CD1c-positive myeloid dendritic cell (primary cell): ENCODE measurements around the gene AHI1.

Source experiments
- DNase-seq: peaks from one replicate; pipeline ENCODE4 v3.0.0-alpha.2; 2016; ENCODE audit errors: extremely low spot score

The AHI1 gene

GRCh38 chr6:135497412-135498184 is at the start of gene AHI1:
AHI1 (minus strand) TSS chr6:135497740; CDS start chr6:135492237, 5,503 bp downstream.
- DNase-seq = peak; percentile 95

DNA sequence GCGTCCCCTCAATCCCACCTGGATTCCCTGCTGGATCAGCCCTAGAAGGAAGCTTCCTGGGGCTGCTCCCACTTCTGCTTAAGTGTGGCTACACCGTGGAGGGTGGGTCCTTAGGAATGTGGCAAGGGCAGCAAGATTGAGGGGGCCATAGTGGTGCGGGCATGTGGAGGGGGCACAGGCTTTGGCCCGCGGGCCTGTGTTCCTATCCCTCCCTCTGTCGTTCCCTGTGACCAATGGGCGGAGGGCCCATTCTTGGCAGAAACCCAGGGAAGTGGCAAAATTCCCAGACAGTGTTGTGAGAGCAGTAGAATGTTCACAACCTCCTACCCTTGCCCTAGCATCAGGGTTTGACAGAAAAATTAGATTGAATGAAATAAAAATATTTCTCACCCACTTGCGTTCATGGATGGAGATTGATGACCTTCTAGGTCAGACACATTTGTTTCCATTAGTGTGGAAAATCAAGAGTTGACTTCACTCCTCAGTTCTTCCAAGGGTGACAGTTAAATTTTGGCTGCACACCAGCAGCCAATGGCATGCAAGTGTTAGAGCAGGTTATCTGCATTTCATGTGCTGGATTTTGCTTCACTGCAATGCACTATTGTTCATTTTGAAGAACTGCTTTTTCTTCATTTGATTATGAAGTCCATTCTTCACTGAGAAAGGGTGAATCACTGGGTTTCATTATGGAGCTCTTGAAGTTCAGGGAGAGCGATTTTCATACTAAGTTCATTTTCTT is 49.3 kb upstream of the AHI1 start:
- DNase-seq = no peak

DNA sequence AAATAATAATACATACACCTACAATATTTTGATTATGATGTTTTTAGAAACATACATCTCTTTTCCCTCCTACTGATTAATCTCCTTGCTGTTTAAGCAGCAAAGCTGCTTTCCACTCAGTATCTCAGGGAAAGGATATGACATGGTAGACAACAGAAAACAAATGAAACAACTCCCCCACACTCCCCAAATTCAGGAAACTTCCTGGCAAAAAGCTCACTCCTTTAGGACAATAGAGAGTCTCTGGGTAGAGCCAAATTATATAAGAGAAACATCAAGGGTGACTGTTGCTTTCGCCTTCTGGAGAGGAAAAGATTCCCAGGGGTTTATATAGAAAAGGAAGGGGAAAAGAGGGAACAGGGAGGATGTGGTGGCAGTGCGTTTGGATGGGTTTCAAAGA is 48.7 kb upstream of the AHI1 start:
- no peak for DNase-seq

DNA sequence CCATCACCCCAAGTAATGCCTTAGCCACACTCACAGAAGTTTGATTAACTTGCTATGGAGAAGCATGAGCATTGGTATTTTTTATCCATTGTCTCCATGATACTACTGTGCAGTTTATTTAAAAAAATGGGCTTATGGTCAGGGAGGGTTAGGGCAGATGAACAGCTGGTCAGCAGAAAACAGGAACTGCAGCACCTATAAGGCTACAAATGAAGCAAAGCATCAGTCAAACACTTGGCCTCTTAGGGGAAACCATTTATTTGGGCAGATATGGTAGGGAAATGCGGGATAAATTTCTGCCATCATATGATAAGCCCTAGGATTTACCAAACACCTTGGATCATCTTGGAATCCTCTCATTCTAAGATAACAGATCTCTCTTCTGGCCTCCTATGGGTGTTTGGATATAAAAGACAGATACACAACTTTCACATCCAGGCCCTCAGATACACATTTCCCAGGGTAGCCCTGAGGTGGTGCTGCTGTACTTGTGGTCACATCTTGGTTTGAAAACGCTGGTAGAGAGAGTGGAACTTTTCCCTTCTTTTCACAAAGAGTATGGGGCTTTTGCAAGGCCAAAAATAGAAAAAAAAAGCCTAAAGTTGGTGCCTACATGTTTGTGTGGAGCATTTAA is 42.8 kb upstream of the AHI1 start:
- no peak for DNase-seq

DNA sequence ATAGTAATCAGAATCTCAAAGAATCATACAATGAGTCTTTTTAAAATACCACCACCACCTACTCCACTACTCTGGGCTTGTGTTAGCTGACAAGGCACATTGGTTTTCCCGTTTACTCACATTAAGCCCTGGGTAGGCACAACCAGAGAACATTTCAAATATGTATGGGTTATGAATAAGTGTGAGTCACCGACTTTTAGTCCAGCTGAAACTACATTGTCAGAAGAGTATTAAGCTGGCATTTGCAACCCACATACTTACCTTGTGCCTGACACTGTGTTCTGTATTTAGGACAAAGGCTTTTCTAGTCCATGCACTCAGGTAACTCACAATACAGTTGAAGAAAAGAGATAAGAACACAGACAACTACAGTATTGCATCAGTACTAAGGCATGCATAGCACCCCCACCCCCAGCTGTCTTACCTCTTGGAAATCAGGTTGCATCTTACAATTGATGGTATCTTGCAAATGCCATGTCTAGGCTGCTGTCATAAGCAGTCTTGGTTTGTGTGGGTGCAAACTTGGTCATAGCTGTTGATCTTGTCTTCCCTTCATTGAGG is 40.3 kb upstream of the AHI1 start:
- no peak for DNase-seq

- DNase-seq = peak; percentile 47
These were observed 38.5 kb upstream of the AHI1 start for GRCh38 chr6:135535989-135536414.

DNA sequence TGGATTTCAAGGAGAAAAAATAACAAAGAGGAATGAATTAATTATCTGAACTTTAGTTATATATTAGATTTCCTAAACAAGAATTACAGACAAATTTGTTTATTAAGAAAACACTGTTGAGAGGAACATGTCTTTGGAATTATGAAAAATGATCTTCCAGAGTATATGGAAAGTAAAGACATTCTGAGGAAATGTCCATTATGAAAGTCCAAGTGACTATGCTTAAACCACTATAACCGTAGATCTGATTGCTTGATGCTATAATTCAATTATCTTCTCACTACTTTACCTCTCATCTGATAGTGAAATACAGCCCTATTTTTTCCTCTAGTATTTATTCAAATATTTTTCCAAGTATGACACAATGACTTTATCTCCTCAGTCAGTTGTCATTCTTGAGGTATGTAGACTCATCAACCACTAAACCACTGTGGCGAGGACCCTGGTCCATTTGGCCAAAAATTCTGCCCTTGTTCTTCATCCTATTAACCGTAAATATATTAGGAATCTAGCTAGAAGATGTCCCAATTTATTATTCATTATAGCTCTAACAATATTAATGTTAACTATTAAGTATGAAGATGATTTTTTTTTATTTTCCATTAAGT is 37.3 kb upstream of the AHI1 start:
- DNase-seq = no peak

DNA sequence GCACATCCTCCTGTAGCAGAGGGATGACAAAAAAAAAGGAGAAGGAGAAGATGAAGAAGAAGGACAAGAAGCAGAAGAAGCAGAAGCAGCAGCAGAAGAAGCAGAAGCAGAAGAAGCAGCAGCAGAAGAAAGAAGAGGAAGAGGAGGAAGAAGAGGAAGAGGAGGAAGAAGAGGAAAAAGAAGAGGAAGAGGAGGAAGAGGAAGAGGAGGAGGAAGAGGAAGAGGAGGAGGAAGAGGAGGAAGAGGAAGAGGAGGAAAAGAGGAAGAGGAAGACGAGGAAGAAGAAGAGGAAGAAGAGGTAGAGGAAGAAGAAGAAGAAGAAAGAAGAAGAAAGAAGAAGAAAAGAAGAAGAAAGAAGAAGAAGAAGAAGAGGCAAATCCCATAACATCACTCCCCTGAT is 35.0 kb upstream of the AHI1 start:
- no peak for DNase-seq

GRCh38 chr6:135531954-135532490 is 34.5 kb upstream of the AHI1 start:
- no peak for DNase-seq

GRCh38 chr6:135530113-135530512 is 32.6 kb upstream of the AHI1 start:
- DNase-seq = no peak

GRCh38 chr6:135527960-135528249 is 30.4 kb upstream of the AHI1 start:
- no peak for DNase-seq

- no peak for DNase-seq
These were observed 29.8 kb upstream of the AHI1 start for GRCh38 chr6:135527116-135527959.

GRCh38 chr6:135525594-135525993 is 28.1 kb upstream of the AHI1 start:
- DNase-seq = peak; percentile 15

- no peak for DNase-seq
These were observed 25.6 kb upstream of the AHI1 start for GRCh38 chr6:135522965-135523692.

- no peak for DNase-seq
These were observed 23.9 kb upstream of the AHI1 start for GRCh38 chr6:135521431-135521830.

DNA sequence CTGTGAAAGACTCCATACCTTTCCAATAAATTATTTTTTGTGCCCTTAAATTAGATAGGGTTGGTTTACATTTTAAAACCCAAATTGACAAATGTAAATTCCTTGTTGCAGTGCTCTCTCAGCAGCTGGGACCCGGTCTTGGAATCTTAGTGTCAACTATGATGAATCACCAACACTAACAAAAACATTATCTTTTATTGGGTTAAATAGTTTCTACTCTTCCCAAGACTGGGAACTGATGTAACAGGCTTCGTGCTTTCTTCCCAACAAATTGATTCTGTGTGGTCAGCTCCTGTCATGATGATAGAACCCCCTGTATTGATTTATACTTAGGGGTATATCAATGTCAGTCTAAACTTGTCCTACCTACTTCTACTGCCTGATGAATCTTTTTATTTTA is 23.2 kb upstream of the AHI1 start:
- DNase-seq = no peak

GRCh38 chr6:135519348-135519747 is 21.8 kb upstream of the AHI1 start:
- no peak for DNase-seq

DNA sequence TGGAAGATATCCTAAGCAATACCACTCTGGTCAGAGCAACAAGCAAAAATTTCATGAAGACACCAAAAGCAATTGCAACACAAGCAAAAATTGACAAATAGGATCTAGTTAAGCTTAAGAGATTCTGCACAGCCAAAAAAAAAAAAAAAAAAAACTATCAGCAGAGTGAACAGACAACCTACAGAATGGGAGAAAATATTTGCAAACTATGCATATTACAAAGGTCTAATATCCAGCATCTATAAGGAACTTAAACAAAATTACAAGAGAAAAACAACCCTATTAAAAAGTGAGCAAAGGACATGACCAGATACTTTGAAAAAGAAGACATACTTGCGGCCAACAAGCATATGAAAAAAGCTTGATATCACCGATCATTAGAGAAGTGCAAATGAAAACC is 20.0 kb upstream of the AHI1 start:
- DNase-seq = no peak

DNA sequence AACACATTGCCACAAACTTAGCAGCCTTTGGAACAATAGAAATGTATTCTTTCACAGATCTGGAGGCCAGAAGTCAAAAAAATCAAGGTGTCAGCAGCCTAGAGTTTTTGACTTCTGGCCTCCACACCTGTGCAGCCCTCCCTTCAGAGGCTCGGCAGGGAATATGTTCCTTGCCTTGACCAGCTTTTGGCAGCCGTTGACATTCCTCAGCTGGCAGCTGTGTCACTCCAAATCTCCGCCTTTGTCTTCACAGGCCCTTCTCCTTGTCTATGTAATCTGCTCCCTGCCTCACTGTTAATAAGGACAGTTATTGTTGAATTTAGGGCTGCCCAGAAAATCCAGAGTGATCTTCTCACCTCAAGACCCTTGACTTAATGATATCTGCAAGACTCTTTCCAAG is 17.2 kb upstream of the AHI1 start:
- DNase-seq = no peak

GRCh38 chr6:135506270-135506997 is 8.9 kb upstream of the AHI1 start:
- peak; percentile 43 for DNase-seq
